GM21423 (cell line): Measurements from ENCODE around the gene COPS2.

Experiments
- ATAC-seq: cut with Tn5 transposase; IDR thresholded peaks from one replicate; pipeline ENCODE4 v1.9.1; 2021; ENCODE audit warnings: mild to moderate bottlenecking, moderate library complexity; ENCODE audit not compliant: unreplicated experiment

COPS2 gene

GRCh38 chr15:49163678-49164077 is 8.3 kb upstream of the COPS2 start:
- ATAC-seq, result no peak

DNA sequence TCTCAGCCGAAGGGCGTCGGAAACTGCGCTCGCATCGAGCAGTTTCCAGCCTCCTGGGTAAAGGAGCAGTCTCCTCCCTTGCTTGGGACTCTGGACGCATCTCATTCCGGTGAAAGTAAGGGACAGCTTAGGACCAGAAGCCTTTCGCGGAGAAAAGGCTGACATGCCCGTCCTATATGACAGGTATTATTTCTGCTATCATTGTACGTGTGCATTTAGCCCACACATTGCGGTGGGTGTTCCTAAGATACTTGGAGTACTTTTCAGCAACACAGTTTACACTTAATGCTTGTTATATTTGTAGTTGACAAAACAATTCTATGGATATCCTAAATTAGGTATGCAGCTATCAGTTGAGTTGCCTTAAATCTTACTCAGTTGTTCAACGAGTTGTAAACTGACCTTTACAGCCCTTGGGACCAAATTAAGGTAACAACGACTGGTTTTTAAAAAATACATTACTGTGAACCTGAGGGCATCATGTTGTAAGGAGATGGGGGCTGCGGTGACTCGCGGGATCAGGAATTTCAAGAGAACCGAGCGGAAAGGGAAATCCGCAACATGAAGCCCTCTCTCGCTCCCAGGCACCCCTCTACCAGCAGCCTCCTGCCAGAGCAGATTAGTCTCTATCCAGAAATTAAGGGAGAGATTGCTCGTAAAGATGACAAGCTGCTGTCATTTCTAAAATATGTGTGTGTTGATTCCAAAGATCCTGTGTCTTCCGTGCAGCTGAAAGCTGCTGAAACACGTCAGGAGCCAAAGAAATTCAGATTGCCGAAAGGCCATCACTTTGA is 632 bp upstream of the COPS2 start:
- peak; percentile 15 for ATAC-seq

DNA sequence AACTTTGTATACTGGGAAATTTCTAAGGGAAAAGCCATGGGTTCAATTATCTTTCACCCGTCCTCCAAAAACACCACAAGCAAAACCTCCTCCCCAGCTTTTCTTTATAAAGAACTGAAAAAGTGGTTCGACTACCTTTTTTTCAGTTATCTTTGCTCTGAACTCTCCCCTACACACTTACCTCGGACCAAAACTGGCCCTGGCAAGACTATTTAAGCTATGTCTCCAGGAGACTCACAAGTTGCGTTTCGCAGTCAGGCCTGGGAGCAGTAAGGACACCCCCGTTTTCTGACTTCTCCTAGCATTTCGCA is 645 bp downstream of the COPS2 start:
- no peak for ATAC-seq

DNA sequence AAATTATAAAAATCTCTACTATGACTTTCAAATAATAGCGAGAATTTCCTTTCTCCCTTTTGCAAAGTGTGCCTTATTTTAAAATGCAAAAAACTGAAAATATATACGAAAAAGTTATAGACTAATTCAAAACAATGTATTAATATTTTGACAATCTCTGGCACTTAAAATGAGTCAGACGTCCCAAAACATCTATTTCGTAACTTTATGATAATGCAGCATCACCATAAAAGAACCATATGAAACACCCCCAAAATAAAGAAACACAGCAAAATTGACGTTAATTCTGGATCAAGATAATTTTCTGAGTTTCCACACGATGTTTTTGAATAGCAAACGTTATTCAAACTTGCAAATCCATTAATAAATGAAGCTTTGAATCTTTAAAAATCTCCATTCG is 1.0 kb downstream of the COPS2 start:
- no peak for ATAC-seq

DNA sequence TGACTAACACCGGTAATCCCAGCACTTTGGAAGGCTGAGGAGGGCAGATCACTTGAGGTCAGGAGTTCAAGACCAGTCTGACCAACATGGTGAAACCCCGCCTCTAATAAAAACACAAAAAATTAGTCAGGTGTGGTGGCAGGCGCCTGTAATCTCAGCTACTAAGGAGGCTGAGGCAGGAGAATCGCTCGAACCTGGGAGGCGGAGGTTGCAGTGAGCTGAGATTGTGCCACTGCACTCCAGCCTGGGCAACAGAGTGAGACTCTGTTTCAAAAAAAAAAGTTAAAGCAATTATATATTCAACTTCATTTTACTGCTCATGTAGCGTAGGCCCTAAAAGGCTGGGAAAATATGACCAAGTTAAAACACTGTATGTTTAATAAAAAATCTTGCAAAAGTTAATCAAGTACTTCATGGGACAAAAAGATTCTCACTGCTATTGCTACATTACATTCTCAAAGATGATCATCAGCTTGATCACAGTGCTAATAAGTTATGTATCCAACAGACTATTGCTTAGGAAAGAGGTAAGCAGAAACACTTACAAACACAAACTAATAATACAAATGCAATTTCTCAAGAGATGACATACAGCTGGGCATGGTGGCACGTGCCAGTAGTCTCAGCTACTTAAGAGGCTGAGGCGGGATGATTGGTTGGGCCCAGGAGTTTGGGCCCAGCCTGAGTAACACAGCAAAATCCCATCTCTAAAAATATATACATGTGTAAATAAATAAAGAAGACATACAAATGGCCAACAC is 2.7 kb downstream of the COPS2 start:
- ATAC-seq, result no peak

DNA sequence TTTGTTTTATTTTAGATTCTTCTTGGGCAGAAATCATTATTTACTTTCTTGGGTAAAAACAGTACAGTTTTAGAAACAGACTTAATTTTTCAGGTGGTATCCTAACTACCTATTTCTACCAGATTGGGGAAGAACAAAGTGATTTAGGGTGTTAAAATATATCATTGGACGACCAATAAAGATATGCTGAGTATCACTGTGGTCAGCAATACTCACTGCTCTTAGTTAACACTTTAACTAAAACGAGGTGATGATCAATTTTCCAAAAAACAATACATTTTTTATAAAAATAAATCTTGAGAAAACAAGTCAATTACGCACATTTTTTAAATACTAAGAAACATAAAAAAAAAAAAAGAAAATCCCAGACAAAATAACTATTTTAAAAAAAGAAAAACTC is 3.6 kb downstream of the COPS2 start:
- ATAC-seq, result no peak

GRCh38 chr15:49148727-49149126 is 6.7 kb downstream of the COPS2 start:
- no peak for ATAC-seq

DNA sequence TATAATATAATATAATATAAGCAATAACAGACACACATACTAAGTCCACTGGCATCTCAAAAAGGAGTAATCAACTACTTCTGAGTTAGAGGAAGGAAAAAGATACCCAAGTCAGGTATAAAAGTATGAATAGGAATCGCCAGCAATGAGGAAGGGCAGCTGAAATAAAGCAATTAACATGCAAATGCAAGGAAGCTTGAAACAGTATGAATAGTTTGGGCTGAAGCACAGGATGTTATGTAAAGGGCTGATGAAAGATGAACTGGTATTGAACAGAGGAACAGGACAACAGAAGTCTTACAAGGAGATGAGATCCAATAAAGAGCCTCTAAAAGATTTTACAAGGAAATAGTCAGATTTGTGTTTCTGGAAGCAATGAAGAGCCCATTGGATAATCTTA is 7.1 kb downstream of the COPS2 start:
- ATAC-seq, result no peak

- ATAC-seq, result no peak
These were observed 9.5 kb downstream of the COPS2 start for GRCh38 chr15:49145651-49146609.

GRCh38 chr15:49137861-49138260 is 17.5 kb downstream of the COPS2 start:
- no peak for ATAC-seq

- no peak for ATAC-seq
These were observed 19.5 kb downstream of the COPS2 start for GRCh38 chr15:49135911-49136310.

GRCh38 chr15:49135342-49135857 is 20.0 kb downstream of the COPS2 start:
- peak; percentile 57 for ATAC-seq

- ATAC-seq, result peak; percentile 43
These were observed 20.6 kb downstream of the COPS2 start for GRCh38 chr15:49134683-49135341.

DNA sequence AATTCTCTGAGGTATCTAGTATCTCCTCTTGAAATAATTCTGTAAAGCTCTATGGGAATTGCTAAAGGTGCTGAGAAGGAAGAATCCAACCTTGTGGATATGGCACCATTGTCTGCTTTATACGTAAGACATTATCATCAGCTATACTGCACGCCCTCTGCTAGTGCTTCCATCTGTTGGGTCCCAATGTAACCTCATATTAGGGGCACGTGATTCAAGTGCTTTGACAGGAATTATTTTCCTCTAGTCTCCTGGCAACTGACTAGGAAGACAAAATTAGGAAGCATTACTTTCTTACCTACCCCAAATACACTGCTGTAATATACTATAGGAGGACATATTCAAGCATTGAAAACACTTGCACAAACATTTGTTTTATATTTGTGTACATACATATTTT is 24.0 kb downstream of the COPS2 start:
- ATAC-seq, result no peak

DNA sequence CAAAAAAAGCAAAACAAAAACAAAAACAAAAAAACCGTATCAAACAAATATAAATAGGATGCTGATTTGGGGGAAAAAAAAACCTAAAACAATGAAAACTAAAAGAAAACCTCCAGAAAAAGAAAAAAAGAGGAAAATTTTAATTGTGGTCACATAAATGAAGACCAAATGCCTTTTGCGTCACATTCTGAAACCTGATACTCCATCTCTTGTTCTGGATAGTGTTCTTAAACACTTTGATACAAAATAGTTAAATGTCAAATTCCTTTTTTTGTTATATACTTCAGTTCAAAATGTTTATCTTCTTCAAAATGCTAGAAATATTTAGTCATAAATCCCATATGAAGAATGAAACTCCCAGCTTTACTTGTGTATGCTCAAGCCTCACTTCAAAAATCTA is 31.0 kb downstream of the COPS2 start:
- ATAC-seq, result no peak

GRCh38 chr15:49122541-49123062 is 32.8 kb downstream of the COPS2 start:
- ATAC-seq, result no peak

- no peak for ATAC-seq
These were observed 33.5 kb downstream of the COPS2 start for GRCh38 chr15:49121901-49122300.

GRCh38 chr15:49120832-49121231 is 34.6 kb downstream of the COPS2 start:
- no peak for ATAC-seq

DNA sequence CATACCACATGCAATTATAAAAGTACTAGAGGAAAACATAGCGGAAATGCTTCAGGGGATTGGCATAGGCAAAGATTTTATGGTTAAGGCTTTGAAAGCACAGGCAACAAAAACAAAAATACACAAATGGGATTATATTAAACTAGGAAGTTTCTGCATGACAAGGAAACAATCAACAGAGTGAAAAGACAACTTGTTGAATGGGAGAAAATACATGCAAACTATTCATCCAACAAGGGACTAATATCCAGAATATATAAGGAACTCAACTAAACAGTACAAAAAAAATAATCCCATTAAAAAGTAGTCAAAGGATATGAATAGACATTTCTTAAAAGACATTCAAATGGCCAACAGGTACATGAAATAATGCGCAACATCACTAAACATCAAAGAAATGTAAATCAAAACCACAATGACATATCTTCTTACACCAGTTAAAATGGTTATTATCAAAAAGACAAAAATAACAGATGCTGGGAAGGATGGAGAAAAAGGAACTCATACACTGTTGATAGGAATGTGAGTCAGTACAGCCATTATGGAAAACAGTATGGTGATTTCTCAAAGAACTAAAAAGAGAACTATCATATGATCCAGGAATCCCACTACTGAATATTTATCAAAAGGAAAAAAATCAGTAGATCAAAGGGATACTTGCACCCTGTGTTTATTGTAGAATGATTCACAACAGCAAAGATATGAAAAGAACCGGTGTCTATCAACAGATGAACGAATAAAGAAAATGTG is 39.1 kb downstream of the COPS2 start:
- ATAC-seq, result no peak

DNA sequence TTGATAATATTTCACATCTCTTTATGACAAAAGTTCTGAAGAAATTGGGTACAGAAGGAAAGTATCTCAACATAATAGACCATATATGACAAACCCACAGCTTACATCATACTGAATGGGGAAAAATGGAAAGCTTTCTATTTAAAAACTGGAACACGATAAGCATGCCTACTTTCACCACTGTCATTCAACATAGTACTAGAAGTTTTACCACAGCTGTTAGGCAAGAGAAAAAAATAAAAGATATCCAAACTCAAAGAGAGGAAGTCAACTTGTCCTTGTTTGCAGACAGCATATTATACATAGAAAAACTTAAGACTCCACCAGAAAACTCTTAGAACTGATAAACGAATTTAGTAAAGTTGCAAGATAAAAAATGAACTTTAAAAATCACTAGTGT is 40.3 kb downstream of the COPS2 start:
- no peak for ATAC-seq
